Measurements from ENCODE around the gene ADGRG2.

DNA sequence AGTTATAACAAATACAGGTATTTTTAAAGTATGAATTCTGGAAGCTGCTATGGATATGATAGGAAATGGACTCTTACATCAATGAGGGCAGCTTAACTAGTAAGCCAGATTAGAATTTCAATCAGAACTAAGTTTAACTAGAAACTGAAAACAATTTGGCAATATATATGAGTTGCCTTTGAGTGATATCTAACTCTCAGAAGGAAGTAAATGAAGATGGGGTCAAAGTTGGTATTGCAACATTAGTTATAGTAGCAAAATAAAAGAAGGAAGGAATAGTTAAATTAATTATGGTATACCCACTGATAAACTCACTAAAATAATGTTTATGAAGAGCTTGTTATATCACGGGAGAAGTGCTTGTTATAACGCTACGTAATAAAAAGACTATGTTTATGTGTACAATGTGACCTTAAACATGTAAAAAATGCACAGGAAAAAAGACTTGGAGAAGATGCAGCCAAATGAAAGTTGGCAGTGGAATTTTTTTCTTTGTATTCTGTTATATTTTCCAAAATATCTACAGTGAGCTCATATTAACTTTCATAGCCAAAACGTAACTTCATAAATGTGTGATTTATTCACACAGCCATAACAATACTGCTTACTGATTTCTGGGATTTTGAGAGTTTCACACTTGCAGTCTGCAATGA is 172.9 kb downstream of the ADGRG2 start:
- TF ChIP-seq, protein P1, sequence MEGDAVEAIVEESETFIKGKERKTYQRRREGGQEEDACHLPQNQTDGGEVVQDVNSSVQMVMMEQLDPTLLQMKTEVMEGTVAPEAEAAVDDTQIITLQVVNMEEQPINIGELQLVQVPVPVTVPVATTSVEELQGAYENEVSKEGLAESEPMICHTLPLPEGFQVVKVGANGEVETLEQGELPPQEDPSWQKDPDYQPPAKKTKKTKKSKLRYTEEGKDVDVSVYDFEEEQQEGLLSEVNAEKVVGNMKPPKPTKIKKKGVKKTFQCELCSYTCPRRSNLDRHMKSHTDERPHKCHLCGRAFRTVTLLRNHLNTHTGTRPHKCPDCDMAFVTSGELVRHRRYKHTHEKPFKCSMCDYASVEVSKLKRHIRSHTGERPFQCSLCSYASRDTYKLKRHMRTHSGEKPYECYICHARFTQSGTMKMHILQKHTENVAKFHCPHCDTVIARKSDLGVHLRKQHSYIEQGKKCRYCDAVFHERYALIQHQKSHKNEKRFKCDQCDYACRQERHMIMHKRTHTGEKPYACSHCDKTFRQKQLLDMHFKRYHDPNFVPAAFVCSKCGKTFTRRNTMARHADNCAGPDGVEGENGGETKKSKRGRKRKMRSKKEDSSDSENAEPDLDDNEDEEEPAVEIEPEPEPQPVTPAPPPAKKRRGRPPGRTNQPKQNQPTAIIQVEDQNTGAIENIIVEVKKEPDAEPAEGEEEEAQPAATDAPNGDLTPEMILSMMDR (IDR thresholded peaks at IDR 0.05; ENCODE audit: borderline replicate concordance, extremely low read depth, low read length, poor library complexity, severe bottlenecking), result no peak
- no peak for TF ChIP-seq EZH2 (IDR thresholded peaks at IDR 0.05; ENCODE audit: borderline replicate concordance, low read depth, low read length, severe bottlenecking)
